NOMO-1 treated with DMSO at 0.1 percent for 48 hours (cell line): Measurements from ENCODE around the gene ETFB.
A peak's percentile ranks its signal among the peaks of the same experiment; 100 is the strongest.
"Not testable (repeated sequence)": the region's sequence is repeated elsewhere in the genome, so short reads cannot be mapped to it uniquely, and the experiment has no call there.

Experiments
- DNase-seq: peaks from one replicate; lab custom pipeline; 2025; ENCODE audit not compliant: unreplicated experiment; lab: John Stamatoyannopoulos, UW

The ETFB gene

DNA sequence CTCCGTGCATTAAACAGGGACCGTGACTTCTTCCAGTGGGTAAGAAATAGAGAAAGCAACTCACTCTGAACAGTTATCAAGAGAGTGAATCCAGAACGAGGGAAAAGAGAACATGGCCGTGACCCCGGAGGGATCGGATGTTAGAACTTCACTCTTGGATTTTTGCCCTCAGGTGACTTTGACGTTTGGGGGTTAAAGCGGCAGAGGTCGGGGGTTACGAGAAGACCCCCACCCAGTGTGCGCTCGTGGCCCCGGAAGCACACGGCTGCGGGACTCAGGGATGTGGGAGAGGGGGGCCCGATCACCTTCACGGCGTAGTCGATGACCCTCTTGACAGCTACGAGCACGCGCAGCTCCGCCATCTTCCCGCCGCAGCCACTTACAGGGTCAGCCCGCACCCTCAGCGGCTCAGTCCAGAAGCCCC is at the start of gene ETFB:
TSS of gene ETFB (minus strand) at position 424 of the 424 bp plus-strand sequence. CDS start at position 362, 62 bp downstream.
- DNase-seq = no peak

DNA sequence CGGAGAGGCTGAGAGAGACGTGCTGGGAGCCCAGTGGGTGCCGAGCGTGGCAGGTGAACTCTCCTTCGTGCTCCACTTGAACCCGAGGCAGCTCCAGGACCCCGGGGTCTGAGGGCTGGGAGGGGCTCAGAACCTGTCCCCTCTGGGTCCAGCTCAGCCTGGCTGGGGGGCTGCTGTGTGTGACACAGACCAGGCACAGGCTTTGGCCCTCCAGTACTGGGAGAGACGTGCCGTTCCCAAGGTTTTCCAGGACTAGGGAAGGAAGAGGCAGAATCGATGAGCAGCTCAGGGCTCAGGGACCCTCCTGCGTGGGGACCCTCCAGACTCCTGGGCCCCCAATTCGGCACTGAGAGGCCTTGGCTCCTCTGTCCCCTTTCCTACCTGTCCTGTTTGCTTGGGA is 49.0 kb upstream of the ETFB start:
- DNase-seq = no peak

DNA sequence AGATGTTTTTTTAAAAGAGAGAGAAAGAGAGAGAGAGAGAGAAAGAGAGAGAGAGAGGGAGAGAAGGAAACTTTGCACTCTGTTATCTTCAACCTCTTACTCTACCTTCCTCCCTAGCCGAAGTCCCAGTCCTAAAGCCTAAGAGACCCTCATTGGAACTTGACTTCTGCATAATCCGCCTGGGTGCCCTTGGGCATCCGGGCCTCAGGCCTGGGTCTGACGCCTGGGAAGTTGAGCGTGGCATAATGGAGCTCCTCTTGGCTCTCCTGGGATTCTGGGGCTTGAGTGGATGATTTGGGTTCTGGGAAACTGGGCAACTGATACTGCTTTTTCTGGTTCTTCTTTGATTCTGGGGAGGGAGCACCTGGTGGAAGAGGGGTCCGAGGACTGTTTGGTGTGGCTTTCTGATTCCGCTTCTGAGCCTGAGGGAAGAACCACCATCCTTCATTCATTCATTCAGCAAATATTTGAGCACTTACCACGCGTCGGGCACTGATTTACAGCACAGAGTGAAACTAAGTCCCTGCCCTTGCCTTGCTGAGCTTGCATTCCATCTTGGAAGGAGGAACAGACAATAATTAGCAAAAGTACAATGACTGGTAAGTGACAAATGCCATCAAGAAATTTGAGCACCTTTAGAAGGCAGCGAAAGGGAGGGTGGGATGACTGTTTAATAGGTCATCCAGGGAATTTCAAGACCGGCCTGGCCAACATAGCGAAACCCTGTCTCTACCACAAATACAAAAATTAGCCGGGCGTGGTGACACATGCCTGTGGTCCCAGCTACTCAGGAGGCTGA is 45.0 kb upstream of the ETFB start:
- no peak for DNase-seq

DNA sequence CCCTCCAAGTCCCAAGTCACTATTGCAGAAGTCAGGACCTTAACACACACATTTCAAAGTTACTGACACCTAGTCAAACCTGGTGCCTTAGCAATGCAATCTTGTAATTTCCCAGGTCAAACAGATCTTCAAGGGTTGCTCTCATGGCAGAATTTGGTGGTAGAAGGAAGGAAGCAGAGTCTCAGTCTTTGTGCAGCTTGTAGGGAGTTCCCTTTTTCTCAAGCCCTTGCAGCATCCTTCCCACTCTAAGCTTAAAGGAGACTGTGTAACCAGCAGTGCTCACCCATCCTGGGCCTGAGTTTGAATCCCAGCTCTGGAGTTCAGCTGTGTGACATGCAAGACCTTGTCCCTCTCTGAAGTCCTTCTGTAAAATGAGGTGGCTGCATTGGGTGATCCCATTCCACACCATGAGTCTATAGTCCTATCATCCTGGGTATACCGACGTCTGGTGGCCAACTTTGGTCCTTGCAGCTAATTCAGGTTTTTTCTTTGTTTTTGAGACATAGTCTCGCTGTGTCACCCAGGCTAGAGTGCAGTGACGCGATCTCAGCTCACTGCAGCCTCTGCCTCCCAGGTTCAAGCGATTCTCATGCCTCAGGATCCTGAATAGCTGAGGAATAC is 41.4 kb upstream of the ETFB start:
- DNase-seq = peak; percentile 89

DNA sequence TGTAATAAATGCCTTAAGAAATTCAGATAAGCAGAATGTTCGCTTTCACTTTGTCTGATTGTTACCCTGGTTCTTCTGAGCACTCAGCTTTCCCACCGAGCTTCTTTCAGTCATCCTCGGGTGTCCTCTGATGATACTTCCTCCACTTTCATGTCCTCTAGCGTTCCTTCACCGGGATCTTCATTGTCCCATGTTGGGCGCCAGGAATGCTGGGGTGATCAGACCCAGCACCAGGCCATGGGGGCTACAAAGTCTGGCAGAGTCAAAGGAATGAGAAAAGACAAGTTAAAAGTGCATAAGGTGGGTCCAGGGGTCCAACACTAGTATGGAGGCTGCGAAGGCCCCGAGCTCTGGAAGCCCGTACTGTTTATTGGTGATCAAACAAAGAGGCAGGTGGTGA is 35.9 kb upstream of the ETFB start:
- DNase-seq = no peak

DNA sequence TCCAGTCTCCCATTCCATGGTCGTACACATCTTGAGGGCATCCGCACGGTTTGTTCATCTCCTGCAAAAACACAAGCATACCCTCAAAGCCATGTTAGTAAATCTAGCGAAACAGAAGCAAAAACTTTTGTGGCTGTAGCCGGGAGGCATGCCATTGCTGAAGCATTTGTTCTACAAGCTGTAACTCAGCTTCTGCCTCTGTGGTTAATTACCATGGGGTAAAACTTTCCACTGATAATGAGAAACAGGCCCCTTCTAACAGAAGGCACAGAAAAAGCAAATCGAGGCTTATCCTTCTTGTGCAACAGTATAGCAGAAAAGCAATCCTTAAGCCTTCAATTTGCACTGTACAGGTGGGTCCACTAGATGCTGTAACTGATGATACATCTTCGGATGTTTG is 33.7 kb upstream of the ETFB start:
- not testable (repeated sequence) for DNase-seq

DNA sequence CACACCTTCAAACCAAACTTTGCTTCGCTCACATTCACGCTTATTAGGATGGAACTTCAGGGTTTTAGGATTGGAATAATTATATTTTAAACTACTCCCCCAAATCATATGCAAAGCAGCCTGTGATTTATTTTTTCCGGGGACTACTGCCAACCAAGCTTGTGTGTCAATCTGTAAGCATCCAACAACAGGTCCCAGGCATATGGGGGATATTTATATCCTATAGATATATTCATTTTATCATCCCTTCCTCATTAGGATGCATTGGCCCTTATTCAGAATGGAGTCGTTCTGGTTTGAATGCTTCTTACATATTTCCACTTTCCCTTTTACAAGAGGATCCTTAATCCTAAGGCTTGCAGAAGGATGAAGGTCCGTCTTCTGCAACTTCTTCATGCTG is 33.0 kb upstream of the ETFB start:
- no peak for DNase-seq

DNA sequence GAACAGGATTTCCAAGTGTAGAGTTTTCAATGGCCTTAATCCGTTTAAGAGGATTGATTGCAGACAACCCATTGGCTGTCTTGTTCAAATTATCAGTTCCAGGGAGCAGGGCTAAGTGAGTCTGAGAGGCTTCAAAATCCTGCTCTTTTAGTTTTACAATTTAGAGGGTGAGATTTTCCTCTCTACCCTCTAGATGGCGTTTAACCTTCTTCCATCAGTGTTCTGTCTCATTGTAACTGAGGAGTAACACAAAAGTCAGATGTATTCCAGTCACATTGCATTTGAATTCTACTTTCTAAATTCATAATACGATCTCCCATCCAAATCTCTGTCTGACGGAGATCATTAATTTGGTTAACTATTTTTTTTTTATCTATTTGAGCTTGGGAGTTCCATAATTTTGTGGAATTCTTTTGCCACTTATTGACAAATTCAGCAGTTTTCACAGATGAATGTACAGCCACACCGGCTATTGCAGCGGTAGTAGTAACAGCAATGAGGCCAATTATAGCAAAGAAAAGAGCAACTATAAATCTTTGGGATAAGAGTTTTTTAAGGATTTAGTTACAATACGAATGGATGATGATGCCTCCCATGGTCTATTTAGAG is 32.0 kb upstream of the ETFB start:
- peak; percentile 66 for DNase-seq

DNA sequence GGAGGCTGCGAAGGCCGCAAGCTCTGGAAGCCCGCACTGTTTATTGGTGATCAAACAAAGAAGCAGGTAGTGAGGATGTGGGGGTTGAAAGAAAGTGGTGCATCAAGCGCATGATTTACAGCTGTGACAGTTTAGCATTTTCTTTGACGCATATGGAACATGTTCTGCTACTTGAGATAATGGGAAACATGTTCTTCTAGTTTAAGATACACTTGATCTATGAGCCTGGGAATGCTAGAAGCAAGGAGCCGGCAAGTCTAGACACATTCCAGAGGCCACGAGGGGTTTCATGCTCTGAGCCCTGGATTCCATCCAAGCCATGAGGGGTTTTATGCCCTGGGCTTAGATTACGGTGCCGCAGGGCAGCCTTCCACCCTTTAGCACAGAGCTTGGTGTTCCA is 31.3 kb upstream of the ETFB start:
- DNase-seq = not testable (repeated sequence)

DNA sequence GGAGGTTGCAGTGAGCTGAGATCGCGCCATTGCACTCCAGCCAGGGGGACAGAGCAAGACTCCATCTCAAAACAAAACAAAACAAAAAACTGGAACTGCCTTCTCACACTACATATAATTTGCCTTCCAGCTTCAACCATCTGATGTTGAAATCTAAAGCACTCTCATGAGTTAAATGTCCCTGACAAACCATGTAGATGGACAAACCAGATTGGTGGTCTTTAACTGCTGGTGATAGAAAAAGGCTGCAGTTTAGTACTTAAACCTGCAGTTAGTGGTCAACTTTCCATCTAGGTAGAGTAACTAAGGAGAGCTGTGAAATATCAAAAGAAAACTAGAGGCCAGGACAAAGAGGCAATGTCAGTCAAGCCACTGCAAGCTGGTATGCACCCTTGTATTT is 30.0 kb upstream of the ETFB start:
- DNase-seq = no peak

DNA sequence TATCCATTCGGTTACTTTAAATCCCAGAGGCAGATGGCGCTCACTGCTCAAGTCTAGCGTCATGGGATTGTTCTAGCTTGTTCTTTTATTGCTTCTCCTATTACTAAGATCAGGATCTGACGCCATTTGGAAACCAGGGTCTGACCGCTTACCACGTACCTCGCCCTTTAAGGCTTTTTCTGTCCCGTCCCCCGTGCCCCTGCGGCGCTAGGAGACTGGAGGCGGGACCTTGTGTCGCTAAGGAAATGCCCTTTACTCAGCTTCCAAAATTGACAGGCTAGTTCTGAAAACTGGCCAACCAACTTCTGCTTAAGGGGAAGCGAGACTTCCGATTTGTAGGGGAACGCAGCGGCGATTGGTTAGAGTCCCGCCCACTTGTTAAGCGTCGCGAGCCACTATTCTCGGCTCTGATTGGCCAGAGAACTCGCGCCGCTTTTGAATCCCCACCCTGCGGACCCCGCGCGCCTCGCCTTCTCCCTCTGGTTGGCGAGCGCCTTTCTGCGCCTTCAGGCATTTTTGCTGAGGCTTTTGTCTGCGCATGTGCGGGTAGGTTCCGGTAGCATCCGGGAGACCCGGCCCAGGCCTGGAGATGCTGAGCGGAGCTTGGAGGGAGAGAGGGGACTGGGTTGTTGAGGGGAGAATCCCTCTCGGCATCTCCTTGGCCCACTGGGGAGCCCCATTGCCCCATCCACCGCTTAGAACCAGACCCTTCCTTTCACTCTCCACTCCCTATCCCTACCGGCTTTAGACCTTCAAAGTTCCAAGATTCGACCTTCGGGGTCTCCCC is 28.1 kb upstream of the ETFB start:
- peak; percentile 100 for DNase-seq

DNA sequence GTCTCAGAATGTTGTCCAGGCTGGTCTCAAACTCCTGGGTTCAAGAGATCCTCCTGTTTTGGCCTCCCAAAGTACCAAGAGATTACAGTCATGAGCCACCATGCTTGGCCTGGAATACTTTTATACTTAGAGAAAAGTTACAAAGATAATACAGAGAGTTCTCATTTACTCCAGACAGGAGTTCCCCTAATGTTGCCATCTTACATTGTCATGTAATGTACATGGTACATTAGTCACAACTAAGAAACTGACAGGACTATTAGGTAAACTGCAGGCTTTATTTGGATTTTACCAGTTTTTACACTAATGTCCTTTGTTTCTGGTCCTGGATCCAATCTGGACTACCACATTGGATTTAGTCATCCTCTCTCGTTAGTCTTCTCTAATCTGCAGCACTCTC is 26.5 kb upstream of the ETFB start:
- no peak for DNase-seq

DNA sequence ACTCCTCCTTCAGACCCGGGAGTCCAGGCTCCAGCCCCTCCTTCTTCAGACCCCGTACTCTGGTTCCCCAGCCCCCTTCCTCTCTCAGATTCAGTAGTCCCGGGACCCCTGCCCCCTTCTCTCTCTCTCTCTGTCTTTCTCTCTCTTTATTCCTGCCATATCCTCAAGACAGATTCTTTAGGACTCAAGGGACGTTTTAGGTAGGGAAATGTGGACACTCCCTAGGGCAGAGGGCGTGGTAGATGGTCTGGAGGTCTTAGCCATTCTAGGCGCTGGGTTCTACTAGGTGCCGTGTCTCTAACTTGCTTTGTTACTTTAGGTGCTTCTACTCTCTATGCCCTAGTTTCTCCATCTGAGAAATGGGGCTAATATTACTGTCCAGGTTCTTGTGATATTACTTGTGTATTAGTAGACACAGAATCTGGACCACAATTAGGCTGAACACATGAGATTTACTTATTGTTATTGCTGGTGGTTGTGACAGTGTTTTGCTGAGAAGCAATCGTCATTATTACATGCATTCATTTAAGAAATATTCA is 25.0 kb upstream of the ETFB start:
- DNase-seq = no peak

DNA sequence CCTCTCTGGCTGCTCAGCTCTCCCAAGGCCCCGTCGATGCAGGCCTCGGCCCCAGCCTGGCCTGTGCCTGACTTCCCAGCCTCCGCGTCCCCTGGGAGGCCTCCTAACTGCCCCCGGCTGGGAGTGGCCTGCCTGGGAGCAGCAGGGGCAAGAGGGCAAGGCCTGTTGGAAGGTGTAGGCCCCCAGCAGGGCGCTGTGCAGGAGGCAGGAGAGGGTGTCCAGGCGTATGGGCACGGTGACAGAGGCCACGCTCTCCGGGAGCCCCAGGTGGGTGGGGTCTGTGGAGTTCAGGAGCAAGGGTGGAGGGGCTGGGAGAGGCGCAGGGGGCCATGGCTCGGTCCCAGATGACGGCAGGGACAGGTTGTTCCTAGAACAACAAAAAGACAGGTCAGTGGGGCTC is 23.0 kb upstream of the ETFB start:
- DNase-seq = no peak

DNA sequence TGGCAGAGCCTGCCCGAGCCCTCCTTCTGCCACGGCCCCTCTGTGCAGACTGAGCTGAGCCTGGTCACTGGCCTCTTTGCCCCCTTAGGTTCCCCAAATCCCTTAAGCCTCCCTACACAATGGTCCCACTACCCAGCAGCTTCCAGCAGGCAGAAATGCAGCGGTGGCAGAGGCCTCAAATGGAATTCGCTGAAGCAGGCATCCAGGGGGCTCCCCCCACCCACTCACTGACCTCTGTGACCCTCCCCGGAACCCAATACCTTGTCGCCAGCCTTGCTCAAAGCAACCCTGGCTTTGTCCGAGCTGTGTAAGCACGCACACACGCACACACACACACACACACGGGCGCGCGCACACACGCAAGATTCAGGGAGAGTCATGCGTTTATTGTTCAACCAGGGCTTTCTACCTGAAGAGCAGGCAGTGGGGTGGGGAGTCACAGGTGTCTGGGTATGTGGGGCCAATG is 21.8 kb upstream of the ETFB start, which contains the start of gene LIM2:
TSS of gene LIM2 (minus strand) at position 51 of the 466 bp plus-strand sequence. CDS start 531 bp downstream, outside the sequence.
- DNase-seq = no peak

DNA sequence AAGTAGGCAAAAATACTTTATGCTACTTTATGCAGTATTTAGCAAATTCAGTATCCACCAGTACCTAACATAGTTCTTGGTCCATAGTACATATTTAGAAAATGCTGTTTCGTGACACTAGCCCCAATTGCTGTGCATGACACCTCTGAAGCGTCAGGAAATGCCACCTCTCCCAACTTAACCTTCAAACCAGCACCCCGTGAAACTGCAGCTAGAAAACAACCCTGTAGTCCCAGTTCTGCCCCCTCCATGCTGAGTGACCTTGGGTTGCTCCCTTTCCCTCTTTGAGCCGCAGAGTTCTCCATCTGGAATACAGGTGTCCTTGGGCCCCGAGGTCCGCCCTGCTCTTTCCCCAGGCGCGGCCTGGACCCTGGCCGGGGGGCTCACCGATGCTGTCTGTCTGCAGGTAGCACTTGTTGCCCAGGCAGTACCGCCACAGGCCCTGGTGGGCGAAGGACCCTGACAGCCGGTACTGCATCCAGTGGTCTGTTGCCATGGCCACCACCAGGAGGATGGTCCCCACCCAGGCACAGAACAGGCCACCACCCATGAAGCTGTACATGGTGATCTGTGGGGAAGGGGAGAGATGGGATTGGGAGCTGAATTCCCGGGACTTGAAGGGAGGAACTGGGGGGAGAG is 20.8 kb upstream of the ETFB start:
- no peak for DNase-seq

DNA sequence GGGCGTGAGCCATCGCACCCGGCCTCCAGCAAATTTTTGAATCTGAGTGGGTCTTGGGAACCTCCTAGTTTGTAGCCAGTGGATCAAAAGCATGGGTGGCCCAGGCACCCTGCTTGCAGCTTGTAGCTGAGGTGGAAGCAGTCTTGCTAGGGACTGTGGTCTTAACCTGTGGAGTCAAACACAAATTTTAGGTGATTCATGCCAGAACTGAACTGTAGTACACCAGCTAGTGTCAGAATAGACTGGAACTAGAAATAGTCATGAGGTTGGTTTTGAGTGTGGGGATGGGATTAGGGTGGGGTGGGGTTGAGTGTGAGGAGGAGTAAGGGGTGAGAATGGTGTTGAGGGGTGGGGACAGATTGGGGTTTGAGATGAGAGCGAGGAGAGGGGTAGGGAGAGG is 15.8 kb upstream of the ETFB start:
- no peak for DNase-seq

DNA sequence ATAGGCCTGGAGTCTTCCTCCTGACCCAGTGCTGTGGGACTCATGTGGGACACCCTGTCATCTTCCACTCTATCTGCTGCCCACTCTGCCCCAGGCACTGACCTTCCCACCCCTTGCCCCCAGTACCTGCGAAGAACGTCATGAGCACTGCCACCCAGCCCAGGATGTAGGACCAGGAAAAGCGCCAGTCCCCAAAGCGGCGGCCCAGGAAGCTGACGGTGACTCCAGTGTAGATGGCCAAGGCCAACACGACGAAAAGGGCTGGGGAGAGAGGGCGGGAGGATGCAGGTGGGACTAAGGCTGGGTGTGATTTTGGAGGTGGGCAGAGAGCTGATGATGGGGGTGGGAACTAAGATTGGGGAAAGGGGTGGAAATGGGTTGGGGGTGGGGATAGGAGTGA is 14.2 kb upstream of the ETFB start:
- DNase-seq = no peak

DNA sequence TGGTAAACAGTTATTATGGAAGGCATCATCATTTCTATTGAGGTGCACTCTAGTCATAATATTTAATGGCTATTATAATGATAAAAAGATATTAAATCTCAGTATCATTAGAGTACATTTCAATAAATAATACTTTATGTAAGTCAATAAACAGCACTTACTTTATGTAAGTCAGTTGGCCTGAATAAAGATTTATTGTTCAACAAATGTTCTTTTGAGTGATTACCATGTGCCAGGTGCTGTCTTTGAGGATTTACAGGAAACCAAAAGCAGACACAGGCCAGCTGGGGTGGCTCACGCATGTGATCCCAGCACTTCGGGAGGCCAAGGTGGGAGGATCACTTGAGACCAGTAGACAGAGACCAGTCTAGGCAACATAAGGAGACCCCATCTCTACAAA is 11.2 kb upstream of the ETFB start:
- no peak for DNase-seq

DNA sequence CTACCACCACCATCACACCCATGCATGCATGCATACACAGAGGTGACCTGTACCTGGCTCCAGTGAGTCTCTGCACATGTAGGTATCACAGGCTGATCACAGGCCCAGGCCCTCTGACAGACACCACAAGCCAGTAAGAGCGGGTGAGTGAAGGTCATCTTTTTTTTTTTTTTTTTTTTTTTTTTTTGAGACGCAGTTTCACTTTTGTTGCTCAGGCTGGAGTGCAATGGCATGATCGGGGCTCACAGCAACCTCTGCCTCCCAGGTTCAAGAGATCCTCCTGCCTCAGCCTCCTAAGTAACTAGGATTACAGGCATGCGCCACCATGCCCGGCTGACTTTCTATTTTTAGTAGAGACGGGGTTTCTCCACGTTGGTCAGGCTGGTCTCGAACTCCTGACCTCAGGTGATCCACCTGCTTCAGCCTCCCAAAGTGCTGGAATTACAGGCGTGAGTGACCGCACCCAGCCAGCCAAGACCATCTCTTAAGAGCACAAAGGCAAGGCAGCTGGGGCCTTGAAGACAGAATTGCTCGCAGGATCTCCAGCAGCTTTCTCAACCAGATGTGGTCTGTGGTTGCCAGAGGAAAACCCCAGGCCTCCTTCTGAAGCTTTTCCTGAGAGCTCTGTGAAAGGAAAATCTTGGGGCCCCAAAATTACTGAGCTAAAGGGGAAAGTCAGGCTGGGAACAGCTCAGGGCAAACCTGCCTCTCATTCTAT is 9.5 kb upstream of the ETFB start:
- peak; percentile 20 for DNase-seq
